KBM-7 (cell line): Measurements from ENCODE around the gene RELN.

Source experiments
- DNase-seq: peaks from one replicate; pipeline ENCODE4 v3.0.0-alpha.2; 2015
- in situ Hi-C: fragments of 300-500 bp; cut with MboI; formaldehyde crosslinking; loops from 2 replicates; pipeline ENCODE4 v1.14.3; 2020; ENCODE audit warnings: low sequenced_read_pairs, low pct_unique_long_range_greater_than_20kb, mixed read lengths

RELN gene

DNA sequence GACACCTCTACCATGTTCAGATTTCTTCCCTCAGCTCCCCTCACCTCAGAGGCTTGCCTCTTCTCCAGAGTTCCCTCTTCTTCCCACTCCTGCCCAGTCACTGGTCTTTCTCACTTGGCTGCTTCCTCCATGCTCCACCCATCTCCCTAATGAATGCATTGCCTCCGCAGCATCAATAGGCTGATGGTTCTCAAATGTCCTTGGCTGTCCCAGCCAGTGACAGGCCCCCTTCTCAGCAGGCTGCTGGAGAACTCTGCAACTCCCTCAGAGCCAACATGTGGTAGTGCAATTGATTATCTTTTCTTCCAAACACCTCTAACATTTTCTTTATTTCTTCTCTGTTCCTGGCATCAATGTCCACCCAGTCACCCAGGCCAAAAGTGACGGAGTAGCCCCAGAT lies 218.2 kb downstream of the RELN start:
- in situ Hi-C loops = no loop called here
- DNase-seq = no peak

DNA sequence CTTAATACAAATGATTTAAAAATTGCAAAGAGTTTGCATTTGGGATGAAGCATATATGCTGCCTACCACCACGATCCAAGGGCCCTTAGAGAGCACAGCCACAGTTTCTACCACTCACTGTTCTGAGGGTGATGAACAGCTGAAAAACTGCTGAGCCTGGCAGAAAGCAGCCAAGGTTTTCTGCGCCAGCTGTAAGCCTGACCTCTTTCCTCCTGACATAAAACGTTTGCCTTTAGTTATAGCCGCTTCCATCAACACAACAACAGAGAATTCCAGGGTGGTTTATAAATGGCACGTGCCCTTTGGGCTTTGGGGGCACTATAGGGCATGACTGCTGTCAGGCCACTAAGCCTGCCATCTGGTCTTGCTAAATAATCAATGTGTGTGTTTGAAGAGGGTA lies 222.8 kb downstream of the RELN start:
- DNase-seq = no peak
- in situ Hi-C loops = no loop called here

DNA sequence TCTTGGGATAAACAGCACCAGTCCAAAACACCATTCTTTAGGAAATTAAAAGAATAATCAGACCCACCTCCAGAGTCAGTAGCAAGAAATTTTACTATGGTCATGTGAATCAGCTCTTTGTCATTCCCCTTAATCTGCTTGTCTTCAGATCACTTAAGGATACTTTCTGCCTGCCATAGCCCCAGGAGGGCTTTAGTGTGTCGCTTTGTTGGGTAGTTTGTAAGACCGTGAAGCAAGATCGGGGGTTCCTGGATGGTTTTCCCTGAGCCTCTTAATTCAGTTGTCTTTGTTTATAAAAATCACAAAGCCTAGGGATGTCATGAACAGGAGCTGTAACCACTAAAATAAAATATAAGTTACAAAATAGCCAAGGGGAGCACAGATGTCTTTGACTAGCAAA lies 223.6 kb downstream of the RELN start:
- in situ Hi-C loops = no loop called here
- no peak for DNase-seq

DNA sequence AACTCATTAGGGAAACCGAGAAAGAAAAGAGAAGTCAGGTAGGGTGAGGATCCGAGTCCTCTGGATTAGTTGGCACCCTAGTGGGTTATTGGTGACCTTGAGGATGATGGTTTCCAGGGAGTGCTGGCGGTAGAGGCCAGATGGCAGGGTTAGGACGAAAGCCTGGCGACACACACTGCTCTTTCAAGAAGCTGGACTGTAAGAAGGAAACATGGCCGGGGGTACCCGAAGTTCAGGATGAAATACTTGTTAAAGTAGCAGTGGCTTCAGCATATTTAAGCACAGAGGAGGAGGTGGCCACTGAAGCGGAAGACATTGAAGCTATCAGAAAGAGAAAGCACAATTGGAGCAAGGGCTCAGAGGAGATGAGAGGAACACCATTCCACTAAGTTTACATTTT lies 224.6 kb downstream of the RELN start:
- DNase-seq = no peak
- in situ Hi-C loops = no loop called here

DNA sequence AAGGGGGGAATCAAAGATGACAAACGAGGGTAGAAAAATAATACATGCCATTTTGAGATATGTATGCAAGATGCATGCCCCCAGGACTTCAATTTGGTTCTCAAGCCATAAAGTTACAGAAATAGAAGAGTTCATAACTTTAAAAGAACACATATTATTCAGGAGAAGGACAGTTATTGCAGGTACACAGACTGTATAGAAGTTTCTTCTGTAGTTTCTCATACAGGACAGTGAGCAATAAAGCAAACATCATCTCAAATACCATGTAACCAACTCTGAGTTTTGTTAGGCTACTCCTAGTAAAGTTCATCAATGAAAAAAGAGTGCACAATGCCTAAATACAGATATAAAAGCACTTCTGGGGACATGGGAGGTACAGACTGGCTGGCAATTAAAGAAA lies 226.6 kb downstream of the RELN start:
- in situ Hi-C loops = no loop called here
- no peak for DNase-seq

DNA sequence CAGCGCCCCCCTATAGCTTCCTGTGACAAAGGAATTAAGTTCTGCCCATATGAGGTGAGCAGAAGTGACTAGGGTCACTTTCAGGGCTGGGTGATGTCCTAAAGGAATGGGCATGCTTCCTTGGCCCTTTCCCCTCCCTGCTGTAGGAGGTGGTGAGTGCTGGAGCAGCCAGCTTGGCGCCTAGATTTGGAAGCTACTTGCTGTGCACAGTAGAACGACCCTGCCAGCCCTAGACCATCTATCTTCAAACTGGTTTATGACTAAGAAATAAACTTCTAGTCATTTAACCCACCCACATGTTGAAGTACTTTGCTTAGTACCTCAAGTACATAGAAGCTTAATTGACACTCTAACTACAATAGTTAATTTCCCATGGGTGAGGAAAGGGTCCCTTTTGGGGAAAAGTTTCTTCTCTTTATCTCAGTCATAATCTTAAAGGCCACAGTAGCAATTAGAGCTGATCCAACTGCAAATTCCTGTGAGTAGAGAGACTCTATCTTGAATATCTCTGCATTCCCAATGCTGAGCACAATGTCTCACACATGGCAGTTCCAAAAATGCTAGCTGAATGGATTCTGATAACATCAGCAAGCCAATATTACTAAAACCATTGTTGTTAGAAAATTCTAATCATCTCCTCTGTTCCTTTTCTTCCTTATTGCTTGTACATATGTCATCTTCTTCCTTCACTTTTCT lies 227.2 kb downstream of the RELN start:
- in situ Hi-C loops = no loop called here
- DNase-seq = no peak

DNA sequence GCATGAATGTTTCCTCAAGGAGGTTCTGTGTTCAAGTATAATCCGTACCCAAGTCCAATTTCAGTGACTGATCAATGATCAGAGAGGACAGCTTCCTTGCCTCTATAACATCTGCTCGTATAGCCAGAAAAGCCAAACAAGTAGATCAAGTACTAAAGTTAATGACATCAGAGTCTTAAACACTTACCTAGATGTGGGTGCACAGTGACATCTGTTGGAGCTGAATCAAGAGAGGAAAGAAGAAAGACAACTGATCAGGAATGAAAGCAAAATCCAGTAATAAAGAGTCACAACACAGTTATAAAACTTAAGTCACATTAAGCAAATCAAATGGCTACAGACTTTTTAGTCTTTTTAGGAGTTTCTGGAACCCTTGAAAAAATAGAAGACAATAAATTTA lies 236.5 kb downstream of the RELN start:
- in situ Hi-C loops = no loop called here
- DNase-seq = no peak

DNA sequence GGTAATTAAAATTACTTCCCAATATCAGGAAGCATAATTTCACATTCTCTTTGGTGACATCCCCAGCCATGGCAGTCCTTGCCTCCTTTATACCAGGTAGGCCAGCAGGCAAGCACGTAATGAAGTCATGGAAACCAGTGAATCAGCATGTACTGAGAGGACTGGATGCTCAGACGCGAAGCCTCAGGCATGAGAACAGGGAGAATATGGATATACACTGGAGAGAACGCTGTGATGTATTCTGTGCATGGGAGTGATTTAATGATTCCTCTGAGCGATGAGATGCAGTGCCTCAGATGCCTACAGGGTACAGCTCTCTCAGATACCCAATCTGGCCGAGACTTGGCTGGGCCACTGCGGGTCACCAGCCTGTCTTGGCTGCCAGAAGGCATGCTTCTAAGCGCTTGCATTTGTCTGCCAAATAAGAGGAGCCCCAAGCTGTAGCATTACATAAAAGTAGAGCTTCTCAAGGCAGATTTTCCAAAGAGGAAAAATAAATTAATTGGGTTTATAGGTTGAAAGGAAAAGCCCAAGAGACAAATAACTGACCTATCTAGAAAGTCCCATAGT lies 238.1 kb downstream of the RELN start:
- DNase-seq = no peak
- in situ Hi-C loops = no loop called here

DNA sequence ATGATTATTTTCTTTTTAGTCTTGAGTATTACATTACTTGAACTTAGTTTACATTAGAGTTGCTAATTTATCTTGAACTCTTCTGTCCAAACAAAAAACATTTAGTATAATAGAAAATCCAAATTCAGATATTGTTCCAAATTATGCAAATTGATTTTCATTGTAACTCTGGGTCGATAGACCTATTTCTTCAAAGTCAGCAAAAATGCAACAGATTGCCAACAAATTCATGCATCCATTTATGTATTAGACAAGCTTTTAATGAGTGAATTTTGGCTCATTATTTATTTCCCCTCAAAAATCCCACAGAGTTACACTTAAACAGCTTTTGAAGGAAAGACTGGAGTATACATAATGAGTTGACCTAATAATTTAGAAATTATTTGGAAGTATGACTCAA lies 240.8 kb downstream of the RELN start:
- in situ Hi-C loops = no loop called here
- no peak for DNase-seq

DNA sequence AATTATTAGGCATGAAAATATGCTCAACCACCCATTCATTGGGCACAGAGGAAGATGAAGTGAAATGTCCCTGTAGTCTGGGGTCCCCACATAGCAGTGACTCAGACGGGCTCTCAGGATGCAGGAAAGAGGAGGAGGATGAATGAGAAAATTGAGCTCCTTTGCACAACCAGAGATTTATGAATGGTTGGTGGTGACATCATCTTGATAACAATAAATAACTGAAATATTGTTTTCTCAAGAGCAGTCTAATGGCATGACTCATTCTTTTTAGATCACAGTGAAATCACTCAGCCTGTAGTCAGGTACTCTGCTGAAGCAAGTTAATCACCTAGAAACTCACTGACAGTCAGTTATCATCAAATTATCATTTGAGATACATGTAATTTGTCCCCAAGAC lies 254.1 kb downstream of the RELN start:
- in situ Hi-C loops = no loop called here
- no peak for DNase-seq

DNA sequence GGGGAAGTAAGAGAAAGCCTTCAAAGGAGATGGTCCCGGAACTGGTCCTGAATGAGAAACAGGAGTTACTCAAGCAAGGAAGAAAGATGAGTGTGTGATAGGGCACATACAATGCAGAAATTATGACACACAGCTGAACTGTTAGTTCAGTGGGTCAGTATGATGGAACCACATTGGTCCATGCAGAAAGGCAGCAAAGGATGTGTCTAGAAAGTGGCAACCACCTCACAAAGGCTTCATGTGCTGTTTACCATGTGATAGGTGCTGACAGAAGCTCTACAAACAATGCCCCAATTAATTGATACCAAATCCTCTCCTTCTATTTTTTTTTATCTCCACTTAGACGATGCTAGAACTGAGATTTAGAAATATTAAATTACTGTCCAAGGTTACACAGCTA lies 258.3 kb downstream of the RELN start:
- in situ Hi-C loops = no loop called here
- DNase-seq = no peak

DNA sequence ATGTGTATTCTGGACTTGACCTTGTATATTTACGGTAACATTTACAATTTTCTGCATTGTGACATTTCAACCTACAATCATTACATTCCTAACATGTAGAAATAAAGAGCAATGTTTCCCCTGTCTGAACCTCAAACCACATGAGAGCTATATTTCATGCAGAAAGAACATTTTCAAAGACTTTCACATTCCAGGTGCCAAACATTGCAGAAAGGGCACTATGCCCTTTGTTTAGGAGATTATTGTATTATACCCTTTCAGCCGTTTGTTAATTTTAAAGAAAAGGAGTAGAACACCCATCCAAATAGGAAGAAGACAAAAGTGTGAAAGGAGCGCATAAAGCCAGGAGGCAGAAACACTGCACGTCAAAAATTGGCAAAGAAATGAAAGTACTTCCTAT lies 260.4 kb downstream of the RELN start:
- DNase-seq = no peak
- in situ Hi-C loops = no loop called here

DNA sequence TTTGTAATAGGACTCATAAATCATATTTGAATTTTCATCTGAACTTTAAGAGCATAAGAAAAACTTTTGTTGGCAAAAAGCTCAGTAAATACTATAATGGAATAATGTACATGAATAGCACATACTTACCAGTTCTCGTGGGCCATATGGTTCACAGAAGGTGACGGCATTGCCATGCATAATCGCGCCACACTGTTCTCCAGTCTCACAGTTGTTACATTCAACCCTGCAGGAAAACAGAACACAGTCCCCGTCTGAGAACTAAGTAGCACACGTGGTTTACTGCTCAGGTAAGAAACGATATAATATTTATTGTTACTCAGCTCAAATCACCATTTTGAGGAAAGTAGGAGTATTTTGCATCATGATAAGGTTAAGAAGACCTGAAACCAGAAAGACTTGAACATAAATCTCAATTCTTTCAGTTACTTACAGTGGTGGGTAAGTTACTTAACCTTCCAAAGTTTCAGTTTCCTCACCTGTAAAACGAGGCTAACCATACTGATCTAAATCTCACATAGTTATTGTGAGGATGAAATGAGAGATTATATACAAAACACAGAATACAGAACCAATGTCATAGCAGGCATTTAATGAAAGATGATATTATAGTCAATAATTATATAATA lies 261.4 kb downstream of the RELN start:
- no peak for DNase-seq
- in situ Hi-C loops = no loop called here

DNA sequence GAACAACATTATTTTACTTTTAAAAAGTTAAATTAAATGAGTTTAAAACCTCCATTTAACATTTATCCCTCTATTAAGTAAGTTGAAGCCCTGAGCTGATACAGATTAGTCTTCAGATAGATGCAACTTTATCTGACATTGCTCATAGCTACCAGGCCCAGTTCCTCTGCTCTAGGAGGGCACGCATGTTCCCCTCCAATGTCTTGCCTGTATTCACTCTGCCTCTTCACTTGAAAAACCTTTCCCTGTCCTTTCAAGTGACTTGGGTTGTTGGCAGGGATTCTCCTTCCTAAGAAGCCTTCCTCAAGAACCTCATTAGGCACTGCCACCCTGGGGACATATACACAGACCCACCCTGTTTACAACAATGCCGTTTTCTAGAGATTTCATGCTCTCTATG lies 270.4 kb downstream of the RELN start:
- no peak for DNase-seq
- in situ Hi-C loops = no loop called here

DNA sequence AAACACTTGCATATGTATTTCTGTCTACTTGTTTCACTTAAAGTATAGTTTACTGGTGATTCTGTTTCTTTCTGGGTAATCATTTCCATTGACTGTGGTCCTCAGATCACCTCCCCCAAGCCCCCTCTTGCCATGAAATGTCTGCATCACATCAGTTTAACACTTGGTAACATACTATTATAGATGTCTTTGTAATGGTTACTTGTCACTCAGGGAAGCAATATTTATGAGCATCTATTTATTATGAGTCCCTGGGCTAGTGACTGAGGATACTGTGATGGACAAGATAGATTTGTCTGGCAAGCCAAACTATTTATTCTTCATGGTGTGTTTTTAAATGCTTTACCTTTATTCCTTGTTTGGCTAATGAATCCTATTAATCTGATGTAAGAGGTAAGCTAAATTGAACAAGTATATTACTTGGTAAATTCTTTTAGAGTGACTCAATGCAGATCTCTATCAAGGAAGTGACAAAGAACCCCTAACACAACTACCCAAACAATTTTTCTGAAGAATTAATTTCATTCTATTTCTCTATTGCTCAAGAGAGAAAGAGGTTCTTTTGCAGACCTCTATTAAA lies 270.9 kb downstream of the RELN start:
- in situ Hi-C loops = no loop called here
- no peak for DNase-seq

DNA sequence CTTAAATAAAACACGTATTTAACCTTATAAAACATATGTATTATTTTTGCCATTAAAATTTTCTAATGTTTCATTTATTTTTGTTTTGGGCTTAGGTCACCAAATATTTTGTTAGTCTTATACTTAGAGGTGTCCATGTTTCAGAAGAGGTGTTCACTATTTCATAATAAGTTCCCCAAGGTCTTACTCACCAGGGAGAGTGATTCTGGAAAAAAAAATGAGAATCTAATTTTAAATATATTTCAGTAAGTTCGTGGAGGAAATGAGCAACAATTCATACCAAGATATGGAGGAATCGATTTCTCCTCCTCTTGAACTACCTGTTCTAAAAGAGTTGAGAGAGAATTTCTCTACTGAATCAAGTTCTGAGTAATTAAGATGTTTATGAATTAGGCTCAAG lies 271.9 kb downstream of the RELN start:
- no peak for DNase-seq
- in situ Hi-C loops = no loop called here

DNA sequence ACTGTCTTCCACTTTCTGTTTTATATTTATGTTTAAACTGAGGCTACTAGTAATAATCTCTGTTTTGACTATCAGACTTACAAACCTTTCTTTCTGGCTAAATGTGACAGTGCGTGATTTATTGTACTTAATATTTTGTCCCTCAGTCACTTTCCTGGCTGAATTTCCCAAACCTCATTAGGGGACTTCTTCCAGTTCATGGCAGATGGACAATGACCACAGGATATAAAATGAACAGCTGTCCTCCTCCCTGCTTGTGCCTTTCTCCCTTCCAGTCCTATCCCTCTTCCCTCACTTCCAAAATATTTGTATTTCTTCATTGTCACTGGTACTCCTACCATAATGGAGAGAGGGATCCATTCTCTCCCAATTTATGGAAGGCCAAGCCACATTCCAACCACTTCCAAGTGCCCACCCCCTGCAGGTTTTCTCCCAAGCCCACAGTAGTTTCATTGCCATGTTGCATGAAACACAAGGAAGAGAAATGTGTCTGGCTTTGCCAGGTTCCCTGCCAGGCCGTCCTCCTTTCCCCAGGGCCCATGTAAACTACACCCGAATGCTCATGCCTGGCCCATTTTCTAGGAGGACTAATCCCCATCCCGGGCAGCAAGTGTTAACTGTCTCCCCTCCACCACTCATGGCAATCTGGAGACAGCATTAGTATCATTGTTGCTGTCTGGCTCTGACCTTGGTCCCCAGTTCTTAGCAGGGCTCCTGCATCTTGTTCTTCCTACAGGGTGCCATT lies 273.9 kb downstream of the RELN start:
- no peak for DNase-seq
- in situ Hi-C loops = no loop called here

DNA sequence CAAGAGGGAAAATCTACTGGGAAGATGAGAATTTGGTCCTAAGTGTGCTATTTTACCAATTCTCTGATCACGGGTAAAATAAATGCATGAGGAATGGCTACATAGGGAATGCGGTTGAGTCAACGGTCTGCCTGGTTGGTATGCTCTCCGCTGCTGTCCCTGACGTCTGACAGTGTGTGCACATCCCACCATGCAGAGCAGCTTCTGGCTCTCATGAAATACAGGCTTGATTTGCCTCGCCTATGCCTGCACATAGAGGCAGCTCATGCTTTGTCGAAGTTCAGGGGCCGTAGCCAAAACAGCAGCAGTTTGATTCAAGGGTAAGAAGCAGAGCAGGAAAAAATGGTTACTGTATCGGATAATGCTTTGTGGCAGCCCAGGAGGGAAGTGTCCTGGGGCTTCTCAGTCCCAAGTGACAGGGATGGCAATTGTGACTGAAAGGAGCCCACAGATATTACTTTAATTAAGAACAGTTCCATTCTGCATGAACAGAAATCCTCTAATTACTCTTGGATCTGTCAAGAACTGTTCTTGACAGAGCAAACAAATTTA lies 275.0 kb downstream of the RELN start:
- no peak for DNase-seq
- in situ Hi-C loops = no loop called here

DNA sequence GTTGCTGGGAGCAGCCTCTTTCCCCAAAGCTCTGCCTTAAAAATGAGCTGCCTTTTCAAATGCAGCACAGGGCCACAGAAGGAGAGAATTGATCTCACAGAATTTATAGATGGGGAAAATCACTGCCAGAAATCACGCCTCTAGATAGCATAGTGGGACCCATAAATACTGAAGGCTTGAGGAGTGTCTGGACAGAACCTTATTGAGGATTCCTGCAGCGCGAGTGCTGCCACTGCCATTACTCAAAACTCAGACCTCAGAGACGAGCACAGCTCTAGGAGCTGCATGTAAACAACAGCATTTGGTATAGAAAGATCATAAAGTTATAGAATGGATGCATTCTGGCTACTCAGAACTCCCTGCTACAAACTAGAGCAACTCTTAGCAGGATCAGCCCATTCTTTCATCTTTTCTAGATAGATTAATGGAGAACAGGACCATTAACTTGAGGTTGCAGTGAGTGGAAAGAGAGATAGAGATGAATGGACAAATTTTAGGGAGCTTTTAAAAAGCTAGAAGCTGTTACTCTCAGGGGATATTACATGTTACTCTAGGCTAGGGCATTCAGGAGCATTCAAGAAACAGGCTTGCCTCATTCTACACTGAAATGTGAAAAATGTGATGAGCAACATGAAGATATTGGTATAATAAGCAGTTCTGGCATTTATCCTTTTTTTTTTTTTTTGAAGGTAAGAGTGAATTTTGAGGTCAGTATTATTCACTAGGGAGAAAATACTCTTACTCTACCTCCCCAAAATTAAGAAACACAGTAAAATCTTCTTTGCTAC lies 276.3 kb downstream of the RELN start:
- no peak for DNase-seq
- in situ Hi-C loops = no loop called here
